HepG2 (cell line): Measurements from ENCODE around the gene GGA3. TPM values are rescaled to one million over a fixed set of nuclear protein-coding genes. Genes with fewer than 3 reads are reported as not detected.

Experiments used
- ARID2 ChIP-seq: sonication (generic); formaldehyde crosslinking; IDR thresholded peaks from 2 replicates; pipeline ENCODE4 v1.8.1; 2022; ENCODE audit warnings: mild to moderate bottlenecking, missing genetic modification reagents, borderline replicate concordance
- BRF2 ChIP-seq: sonication (generic); formaldehyde crosslinking; IDR thresholded peaks from 2 replicates; pipeline ENCODE4 v1.8.1; 2022; ENCODE audit warnings: mild to moderate bottlenecking, missing genetic modification reagents
- EP300 ChIP-seq, 3 experiments: sonication (generic) in 1 of 3; formaldehyde crosslinking in 1 of 3; IDR thresholded peaks; 2 replicates each; pipeline versions ENCODE4 v1.5.1 to v1.6.1; 2011 to 2020; ENCODE audit warnings: low read depth in 2 of 3, low read length in 2 of 3, borderline replicate concordance in 1 of 3, improper control_type of control experiment in 1 of 3, mild to moderate bottlenecking in 1 of 3, missing genetic modification reagents in 1 of 3, moderate library complexity in 1 of 3
- HMG20A ChIP-seq: IDR thresholded peaks from 2 replicates; pipeline ENCODE4 v1.6.1; 2016; ENCODE audit warnings: borderline replicate concordance
- HNRNPH1 ChIP-seq: fragments of 200-400 bp; formaldehyde crosslinking; optimal IDR thresholded peaks from 2 replicates; pipeline ENCODE3; 2017; ENCODE audit warnings: mild to moderate bottlenecking, low read depth, low read length
- KLF15 ChIP-seq: sonication (generic); formaldehyde crosslinking; IDR thresholded peaks from 2 replicates; pipeline ENCODE4 v1.8.1; 2023; ENCODE audit warnings: borderline replicate concordance, mild to moderate bottlenecking, inconsistent platforms, missing genetic modification reagents, mixed read lengths
- MEIS2 ChIP-seq: sonication (generic); formaldehyde crosslinking; IDR thresholded peaks from 2 replicates; pipeline ENCODE4 v1.9.0; 2021; ENCODE audit warnings: mild to moderate bottlenecking, missing genetic modification reagents
- PHB2 ChIP-seq: fragments of 450-650 bp; IDR thresholded peaks from 2 replicates; pipeline ENCODE4 v1.6.1; 2018; ENCODE audit not compliant: partially characterized antibody
- PHF5A ChIP-seq: IDR thresholded peaks from one replicate; pipeline ENCODE4 v1.6.1; 2018; ENCODE audit warnings: low read depth, missing genetic modification reagents; ENCODE audit not compliant: unreplicated experiment
- RBM22 ChIP-seq: fragments of 200-400 bp; formaldehyde crosslinking; optimal IDR thresholded peaks from 2 replicates; pipeline ENCODE3; 2017; ENCODE audit warnings: mild to moderate bottlenecking, low read length, moderate library complexity
- RERE ChIP-seq: IDR thresholded peaks from 2 replicates; pipeline ENCODE4 v1.6.1; 2016; ENCODE audit warnings: low read depth, missing genetic modification reagents, missing compliant biosample characterization
- SKI ChIP-seq: fragments of 450-650 bp; IDR thresholded peaks from one replicate; pipeline ENCODE4 v1.6.1; 2018; ENCODE audit warnings: mild to moderate bottlenecking; ENCODE audit not compliant: partially characterized antibody
- SUZ12 ChIP-seq: fragments of 150-350 bp; IDR thresholded peaks from 2 replicates; pipeline ENCODE4 v1.6.1; 2014; ENCODE audit warnings: low read depth, low read length
- SYNCRIP ChIP-seq: fragments of 200-400 bp; formaldehyde crosslinking; IDR thresholded peaks from 2 replicates; pipeline ENCODE4 v1.6.1; 2018; ENCODE audit warnings: mild to moderate bottlenecking, low read depth, low read length; ENCODE audit not compliant: insufficient read depth
- TIGD3 ChIP-seq: sonication (generic); formaldehyde crosslinking; IDR thresholded peaks from 2 replicates; pipeline ENCODE4 v1.5.1; 2020; ENCODE audit warnings: mild to moderate bottlenecking, missing genetic modification reagents, borderline replicate concordance
- ZKSCAN1 ChIP-seq: fragments of 150-350 bp; IDR thresholded peaks from 2 replicates; pipeline ENCODE4 v1.6.1; 2014; ENCODE audit warnings: low read length
- ZNF292 ChIP-seq: sonication (generic); formaldehyde crosslinking; IDR thresholded peaks from 2 replicates; pipeline ENCODE4 v1.8.1; 2022; ENCODE audit warnings: mild to moderate bottlenecking, low read depth, missing genetic modification reagents, borderline replicate concordance
- ZNF3 ChIP-seq: IDR thresholded peaks from 2 replicates; pipeline ENCODE4 v1.7.0; 2017; ENCODE audit warnings: inconsistent platforms
- ZNF354B ChIP-seq: sonication (generic); formaldehyde crosslinking; IDR thresholded peaks from 2 replicates; pipeline ENCODE4 v1.8.0; 2022; ENCODE audit warnings: mild to moderate bottlenecking, missing genetic modification reagents
- ZNF652 ChIP-seq: IDR thresholded peaks from 2 replicates; pipeline ENCODE4 v1.6.1; 2016; ENCODE audit warnings: low read depth, borderline replicate concordance
- ZNF792 ChIP-seq: IDR thresholded peaks from 2 replicates; pipeline ENCODE4 v1.6.1; 2016
- polyA plus RNA-seq, 8 experiments: library from polyadenylated mRNA; depleted of rRNA in 3 of 8; stranded (reverse) in 7 of 8; unstranded in 1 of 8; fragments of >200 nt; fragmentation: Illumina TruSeq in 4 of 8; extraction: Trizol in 4 of 8; gene quantifications; 2 replicates each; pipeline versions ENCODE4 v1.2.1 to v1.2.3, GENCODE V29; 2011 to 2016; ENCODE audit warnings: low read depth in 4 of 8, missing spikeins in 1 of 8, mixed read lengths in 1 of 8; ENCODE audit not compliant: insufficient read depth in 1 of 8
- total RNA-seq, 5 experiments: library from RNA; depleted of rRNA; stranded (reverse); fragments of >200 nt; fragmentation: Illumina TruSeq; extraction: Trizol; gene quantifications; 2 replicates each; pipeline ENCODE4 v1.2.3, GENCODE V29; 2016; ENCODE audit warnings: low read depth in 1 of 5

GGA3 gene
- total and polyA plus RNA-seq, 2 of the 13 experiments (the other 11 are each of a cell fraction or from before 2014, with no cell fraction given), result 28.4 to 43.7 TPM

- TF ChIP-seq TIGD3 (peak; percentile 80; the same call in 1 of the 2 replicates), HNRNPH1 (no peak), SUZ12 (no peak), EP300 (IDR thresholded peaks at IDR 0.05; ENCODE audit: low read depth in 2 of 2, low read length in 2 of 2) (0 out of 4 replicates have a peak, but pooled peaks of 1 of the 2 experiments have one; percentile 20), EP300 (CRISPR knock-in tag; IDR thresholded peaks at IDR 0.05; ENCODE audit: borderline replicate concordance) (no peak), BRF2 (CRISPR knock-in tag) (0 out of 2 replicates have a peak, but pooled peaks have one; percentile 50), SKI (peak; percentile 53), ZNF792 (CRISPR knock-in tag) (peak; percentile 46; the same call in 1 of the 2 replicates), ZKSCAN1 (no peak), KLF15 (CRISPR knock-in tag) (no peak), PHB2 (no peak), ZNF354B (no peak), ZNF3 (CRISPR knock-in tag) (peak; percentile 96), MEIS2 (CRISPR knock-in tag) (no peak), HMG20A (CRISPR knock-in tag) (no peak), ZNF292 (CRISPR knock-in tag) (peak; percentile 95), ARID2 (CRISPR knock-in tag) (peak; percentile 90; the same call in 1 of the 2 replicates), PHF5A (CRISPR knock-in tag) (peak; percentile 75), ZNF652 (CRISPR knock-in tag) (peak; percentile 85), RERE (CRISPR knock-in tag) (no peak), SYNCRIP (no peak), RBM22 (peak; percentile 46)
Measured at GRCh38 chr17:75267411-75268232, 6.2 kb upstream of the GGA3 start (continued).
